GM12875 (cell line): ENCODE data around the gene BCLAF3.

Experiments used
- H3K4me3 ChIP-seq: one replicate; pipeline ENCODE4 v1.5.1; 2011; ENCODE audit warnings: low read depth, low read length, control low read depth
- TF ChIP-seq, protein P1 (sequence below): IDR thresholded peaks from 2 replicates; pipeline ENCODE4 v1.5.1; 2011; ENCODE audit warnings: low read depth, mild to moderate bottlenecking, control low read depth, inconsistent platforms, low read length, moderate library complexity, borderline replicate concordance; ENCODE audit not compliant: insufficient read depth

Gene BCLAF3

DNA sequence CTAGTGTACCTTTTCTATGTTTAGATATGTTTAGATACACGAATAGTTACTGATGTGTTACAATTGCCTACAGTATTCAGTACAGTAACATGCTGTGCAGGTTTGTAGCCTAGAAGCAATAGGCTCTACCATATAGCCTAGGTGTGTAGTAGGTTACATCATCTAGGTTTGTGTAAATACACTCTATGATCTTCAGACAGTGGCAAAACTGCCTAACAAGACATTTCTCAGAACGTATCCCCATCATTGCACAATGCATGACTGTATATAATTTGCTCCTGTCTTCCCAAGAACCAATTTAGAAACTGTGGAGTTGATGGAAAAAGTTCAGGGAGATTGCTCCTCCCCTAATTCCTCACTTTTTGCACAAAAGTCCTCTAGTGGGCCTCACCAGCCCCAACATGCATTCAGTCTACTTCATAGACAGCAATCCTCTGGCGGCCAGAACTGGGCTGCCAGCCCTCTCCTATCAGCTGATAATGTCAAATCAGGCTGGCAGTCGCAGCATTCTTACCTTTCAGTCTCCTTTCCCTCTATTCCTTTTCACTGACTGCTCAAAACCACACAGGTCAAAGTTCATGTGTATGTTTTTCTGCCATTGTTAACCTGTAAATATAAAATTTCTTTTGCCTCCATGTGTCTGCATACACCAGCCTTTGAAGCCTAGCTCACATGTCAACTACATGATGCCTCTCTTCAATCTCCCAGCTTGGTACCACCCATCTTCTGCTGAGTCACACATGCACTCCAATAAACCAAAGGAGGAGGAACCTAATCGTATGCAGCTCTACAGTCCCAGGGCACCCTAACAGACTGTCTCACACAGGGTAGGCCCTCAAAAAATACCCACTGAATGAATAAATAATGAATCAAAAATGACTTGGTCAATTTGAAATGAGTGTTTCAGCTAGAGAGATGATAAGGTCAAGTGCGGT is 32.0 kb downstream of the BCLAF3 start:
- no peak overlapping the region for H3K4me3 ChIP-seq
- TF ChIP-seq, protein P1, sequence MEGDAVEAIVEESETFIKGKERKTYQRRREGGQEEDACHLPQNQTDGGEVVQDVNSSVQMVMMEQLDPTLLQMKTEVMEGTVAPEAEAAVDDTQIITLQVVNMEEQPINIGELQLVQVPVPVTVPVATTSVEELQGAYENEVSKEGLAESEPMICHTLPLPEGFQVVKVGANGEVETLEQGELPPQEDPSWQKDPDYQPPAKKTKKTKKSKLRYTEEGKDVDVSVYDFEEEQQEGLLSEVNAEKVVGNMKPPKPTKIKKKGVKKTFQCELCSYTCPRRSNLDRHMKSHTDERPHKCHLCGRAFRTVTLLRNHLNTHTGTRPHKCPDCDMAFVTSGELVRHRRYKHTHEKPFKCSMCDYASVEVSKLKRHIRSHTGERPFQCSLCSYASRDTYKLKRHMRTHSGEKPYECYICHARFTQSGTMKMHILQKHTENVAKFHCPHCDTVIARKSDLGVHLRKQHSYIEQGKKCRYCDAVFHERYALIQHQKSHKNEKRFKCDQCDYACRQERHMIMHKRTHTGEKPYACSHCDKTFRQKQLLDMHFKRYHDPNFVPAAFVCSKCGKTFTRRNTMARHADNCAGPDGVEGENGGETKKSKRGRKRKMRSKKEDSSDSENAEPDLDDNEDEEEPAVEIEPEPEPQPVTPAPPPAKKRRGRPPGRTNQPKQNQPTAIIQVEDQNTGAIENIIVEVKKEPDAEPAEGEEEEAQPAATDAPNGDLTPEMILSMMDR = no peak

DNA sequence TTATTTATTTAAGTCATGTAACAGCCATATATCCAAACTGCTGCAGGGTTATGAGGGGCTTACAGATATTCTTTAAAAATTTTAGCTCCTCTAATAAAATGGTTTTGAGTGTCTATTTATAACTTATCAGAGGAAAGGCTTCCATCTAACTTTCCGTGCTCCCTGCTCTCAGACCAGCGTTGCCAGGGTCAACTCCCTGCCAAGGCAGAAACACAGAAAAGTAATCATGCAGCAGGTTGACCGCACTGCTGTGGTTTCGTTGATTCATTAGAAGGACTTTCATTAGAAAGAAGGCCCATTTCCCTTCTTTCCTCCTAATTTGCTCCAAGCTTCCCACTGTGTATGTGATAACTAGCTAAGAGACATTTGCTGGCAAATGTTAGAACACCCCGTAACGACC is 33.9 kb downstream of the BCLAF3 start:
- TF ChIP-seq, protein P1 = no peak

DNA sequence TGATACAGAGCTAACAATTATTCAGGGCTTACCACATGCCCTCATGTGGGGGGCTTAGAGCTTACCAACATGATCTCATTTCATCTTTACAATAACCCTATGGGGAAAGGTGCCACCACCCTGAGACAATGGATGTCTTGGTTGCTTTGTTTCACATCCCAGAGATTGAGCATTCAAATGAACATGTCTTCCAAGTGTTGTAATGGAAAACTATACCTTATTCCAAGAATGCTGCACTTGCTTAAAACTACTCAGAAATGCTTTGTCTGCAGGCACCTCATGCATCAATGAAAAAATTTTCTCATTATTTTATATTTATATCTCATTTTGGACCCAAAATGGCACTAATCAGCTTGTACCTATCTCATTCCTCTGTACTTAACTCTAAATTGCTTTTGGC is 34.6 kb downstream of the BCLAF3 start:
- H3K4me3 ChIP-seq = no peak overlapping the region
- TF ChIP-seq, protein P1 = no peak

More for the DNA sequence above, 33.9 kb downstream of the BCLAF3 start:
- H3K4me3 ChIP-seq = no peak overlapping the region

DNA sequence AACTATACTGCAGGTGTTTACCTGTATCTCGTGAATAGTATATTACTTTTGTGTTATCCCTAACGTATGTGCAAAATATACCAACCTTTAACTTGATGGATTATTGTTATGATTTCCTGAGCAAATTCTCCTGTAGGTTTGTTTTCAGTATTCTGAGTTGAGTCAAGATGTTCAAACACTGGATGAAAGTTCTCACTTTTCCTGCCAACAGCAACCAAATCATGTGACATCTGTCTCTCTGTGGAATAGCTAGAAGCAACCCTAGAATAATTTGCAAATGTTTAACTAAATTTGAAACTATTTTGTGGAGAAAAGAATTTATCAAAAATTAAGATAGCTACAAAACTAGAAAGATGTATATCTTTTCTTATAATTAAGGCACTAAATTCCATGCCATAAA is 35.6 kb downstream of the BCLAF3 start:
- no peak overlapping the region for H3K4me3 ChIP-seq
- TF ChIP-seq, protein P1 = no peak

DNA sequence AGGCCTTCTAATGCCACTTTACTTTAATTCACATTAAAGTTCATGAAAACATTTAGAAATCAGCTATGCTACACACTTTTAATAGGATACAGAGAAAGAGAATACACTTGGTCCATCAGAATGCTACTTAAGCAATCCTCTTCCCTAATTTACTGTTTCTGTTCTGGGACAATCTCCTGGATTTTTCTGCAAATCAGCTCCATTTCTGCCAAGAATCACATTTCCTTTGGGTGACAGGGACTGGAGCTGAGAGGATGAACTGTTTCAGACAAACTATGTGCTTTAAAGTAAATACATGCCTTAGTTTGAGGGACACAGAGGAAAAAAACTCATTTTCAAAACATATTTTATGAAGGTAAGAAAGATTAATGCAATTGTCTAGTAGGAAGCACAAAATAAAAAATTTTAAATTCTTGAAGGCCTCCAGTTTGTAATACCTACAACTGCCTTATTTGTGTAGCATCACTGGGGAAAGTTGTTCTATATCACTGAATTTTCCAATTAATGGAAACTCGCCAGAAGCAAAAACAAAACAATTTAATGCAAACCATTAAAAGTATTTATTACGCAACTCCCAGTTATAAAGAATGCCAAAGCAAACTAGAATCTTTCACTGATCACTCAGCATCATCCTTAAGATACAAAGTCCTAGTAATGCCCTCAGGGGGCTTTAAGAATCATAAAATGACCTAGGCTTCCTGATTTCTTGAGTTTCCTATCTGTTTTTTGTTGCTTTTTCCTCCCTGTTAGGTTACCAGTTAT is 36.3 kb downstream of the BCLAF3 start:
- H3K4me3 ChIP-seq = no peak overlapping the region
- TF ChIP-seq, protein P1 = no peak

DNA sequence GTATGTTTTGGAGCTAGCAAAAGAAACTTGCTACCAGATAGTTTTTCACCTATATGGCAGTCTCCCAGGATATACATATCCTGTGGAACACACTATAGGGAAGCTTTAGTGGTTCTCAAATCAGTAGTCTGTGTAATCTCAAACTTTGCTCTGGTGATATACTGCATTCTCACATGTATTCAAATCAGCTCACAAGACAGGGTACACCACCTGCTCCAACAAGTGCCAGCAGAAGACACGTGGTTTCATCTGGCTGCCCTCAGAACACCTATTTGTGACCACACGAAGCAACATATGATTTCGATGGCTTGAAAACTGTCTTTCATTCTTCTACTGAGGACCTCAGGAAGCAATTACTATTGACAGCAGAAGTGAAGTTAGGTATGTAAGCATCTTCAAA is 37.7 kb downstream of the BCLAF3 start:
- no peak overlapping the region for H3K4me3 ChIP-seq
- TF ChIP-seq, protein P1 = no peak
